Measurements from ENCODE around the gene OPTN.

The OPTN gene

GRCh38 chr10:13187135-13187534, 87.2 kb downstream of the OPTN start:
- DNase-seq: no peak

Data from NCI-H187 (cell line).